GM18517 (cell line): ENCODE measurements around the gene MYEOV.

ENCODE experiments used
- ATAC-seq: cut with Tn5 transposase; IDR thresholded peaks from one replicate; pipeline ENCODE4 v1.9.1; 2021; ENCODE audit warnings: mild to moderate bottlenecking, moderate library complexity; ENCODE audit not compliant: unreplicated experiment

The MYEOV gene

DNA sequence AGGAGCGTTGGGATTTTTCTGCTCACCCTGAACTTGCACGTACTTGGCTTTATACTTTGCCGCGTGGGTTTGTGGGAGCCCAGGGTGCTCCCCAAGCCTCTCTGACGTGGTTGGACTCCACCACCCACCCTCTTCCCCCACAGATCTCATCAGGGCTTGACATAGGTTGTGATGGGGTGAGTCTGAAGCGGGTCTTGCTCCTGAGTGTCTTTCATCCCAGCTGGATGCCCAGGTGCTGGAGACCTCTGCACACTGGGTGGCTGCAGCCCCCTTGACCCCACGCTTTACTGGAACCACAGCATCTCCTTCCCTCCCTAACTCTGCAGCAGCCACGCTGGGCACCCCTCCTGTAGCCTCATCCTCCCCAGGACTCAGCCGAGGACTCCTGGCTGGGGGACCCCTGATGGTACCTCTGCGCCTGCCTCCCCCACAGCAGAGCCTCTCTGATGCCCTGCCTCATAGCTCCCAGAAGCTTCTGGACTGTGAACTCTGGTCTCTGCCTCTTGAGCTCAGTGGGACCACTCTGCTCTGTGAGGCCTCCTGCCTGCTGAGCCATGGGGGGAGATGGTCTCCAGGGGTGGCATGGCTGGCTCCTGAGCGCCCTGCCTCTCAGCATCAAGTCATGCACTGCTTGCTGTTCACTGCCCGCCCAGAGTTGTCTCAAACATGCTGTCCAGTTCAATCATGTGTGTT, 45.2 kb downstream of the MYEOV start:
- ATAC-seq, result no peak

DNA sequence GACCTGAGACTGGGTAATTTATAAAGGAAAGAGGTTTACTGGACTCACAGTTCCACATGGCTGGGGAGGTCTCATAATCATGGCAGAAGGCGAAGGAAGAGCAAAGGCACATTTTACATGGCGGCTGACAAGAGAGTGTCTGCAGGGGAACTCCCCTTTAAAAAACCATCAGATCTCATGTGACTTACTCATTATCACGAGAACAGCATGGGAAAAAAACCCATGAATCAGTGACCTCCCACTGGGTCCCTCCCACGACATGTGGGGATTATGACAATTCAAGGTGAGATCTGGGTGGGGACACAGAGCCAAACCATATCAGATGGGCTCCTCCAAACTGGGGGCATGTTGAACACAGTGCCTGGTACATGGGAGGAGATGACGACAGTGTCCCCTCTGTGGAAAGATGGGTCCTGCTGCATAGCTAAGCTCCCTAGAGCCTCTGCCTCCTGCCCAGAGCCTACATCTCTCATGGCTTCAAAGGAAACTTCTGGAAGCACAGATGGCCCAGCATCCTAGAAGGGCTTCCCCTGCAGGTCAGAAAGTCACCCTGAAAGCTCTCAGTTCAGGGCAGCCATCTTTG, 46.1 kb downstream of the MYEOV start:
- ATAC-seq, result no peak

DNA sequence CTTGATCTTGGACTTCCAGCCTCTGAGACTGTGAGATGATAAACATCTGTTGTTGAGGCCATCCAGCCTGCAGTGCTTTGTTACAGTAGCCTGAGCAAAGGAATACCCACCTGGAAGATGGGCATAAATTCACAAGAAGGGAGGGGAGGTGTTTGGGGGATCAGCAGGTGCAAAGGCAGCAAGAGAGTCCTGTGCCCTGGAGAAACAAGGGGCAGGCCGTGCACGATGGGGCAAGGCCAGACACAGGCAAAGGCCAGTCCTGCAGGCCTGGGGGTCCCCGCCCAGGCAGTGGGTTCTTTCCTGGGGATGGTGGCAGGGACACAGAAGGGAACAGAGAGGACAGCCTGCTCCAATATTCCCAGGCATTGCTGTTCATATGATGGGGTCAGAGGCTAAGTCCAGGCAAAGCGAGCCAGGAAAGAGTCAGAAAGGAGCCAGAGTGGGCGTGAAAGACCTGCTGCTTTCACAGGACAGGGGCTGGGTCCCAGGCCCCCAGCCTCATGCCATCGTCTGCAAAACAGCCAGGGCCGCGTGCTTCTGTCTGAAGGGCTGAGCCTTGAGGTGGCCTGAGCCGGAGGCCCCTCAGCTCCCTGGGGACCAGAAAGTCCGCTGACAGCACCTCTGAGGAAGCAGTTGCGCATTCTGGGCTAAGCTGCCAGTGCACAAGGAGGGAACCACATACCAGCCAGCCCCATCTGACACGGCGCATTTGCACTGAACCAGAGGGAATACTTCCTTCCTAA, 48.8 kb downstream of the MYEOV start:
- ATAC-seq, result no peak

DNA sequence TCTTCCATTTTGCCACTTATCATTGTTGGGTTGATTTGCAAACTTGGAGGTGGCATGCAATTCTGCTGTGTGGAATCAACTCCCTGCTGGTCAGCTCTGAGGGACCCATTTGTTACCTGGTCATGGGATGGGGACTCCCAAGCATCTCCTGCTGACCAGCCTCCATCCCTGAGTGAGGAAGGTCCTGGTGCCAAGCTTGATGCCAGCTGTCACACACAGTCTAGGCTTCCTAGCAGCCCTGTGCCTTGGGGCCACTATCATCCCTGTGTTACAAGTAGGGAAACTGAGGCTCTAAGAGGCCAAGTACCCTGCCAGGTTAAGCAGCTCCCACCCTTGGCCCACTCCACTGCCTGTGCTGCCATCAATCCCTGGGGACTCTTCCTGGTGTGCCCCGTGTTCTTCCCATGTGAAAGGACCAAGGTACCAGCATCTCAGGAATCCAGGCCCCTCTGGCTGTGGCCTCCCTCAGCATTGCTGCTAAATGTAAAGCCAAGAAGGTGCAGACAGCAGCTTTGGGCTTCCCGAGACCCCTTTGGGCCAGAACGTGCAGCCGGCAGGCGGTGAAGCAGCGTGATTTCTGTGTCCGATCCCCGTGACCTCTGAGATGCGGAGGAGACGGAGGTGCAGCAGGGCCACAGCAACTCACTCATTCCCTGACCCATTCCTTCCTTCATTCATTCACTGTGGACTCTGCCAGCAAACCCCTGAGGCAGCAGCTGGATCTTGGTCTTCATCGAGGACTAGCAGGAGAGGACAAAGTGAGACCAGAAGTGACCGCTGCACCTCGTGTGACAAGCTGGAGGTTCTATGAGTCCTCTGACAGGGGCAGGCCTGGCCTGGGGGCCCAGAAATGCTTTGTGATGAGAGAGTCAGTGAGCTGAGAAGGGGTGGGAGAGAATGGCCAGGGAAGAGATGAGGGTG, 49.7 kb downstream of the MYEOV start:
- no peak for ATAC-seq

DNA sequence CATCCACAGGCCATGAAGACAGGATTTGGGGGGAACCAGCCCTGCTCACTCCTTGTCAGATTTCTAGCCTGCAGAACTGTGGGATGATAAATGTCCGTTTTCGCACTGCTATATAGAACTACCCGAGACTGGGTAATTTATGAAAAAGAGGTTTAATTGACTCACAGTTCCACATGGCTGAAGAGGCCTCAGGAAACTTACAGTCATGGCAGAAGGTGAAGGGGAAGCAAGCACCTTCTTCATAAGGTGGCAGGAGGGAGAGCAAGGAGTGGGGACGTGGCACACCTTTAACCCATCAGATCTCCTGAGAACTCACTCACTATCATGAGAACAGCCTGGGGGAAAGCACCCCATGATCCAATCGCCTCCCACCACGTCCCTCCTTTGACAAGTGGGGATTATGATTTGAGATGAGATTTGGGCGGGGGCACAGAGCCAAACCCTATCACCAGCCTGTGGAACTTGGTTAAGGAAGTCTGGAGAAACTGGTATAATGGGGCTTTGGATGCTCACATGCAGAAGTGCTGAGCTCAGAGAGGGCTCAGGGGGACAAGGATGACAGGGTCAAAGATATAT, 50.7 kb downstream of the MYEOV start:
- ATAC-seq, result no peak
